T-helper 2 cell (primary cell): Measurements from ENCODE around the gene TFF1.

Source experiments
- DNase-seq, 5 experiments: peaks; one replicate each; pipeline versions ENCODE4 v3.0.0 to v3.0.0-alpha.2; 2012 to 2022

Gene TFF1

GRCh38 chr21:42381347-42381984, 15.1 kb upstream of the TFF1 start:
- DNase-seq: peak in 1 of 5 experiments; percentile 78

GRCh38 chr21:42379426-42380215, 13.3 kb upstream of the TFF1 start:
- DNase-seq: no peak

- no peak for DNase-seq
Measured at GRCh38 chr21:42378418-42378817, 12.1 kb upstream of the TFF1 start.

- no peak for DNase-seq
Measured at GRCh38 chr21:42377951-42378340, 11.6 kb upstream of the TFF1 start.

- DNase-seq: no peak
Measured at GRCh38 chr21:42377211-42377950, 11.0 kb upstream of the TFF1 start.

- peak in 1 of 5 experiments; percentile 72 for DNase-seq
Measured at GRCh38 chr21:42376338-42376982, 10.1 kb upstream of the TFF1 start.

- DNase-seq: no peak
Measured at GRCh38 chr21:42375966-42376337, 9.6 kb upstream of the TFF1 start.

GRCh38 chr21:42375506-42375905, 9.2 kb upstream of the TFF1 start:
- DNase-seq: no peak

- no peak for DNase-seq
Measured at GRCh38 chr21:42374864-42375499, 8.6 kb upstream of the TFF1 start.

GRCh38 chr21:42374457-42374856, 8.1 kb upstream of the TFF1 start:
- DNase-seq: peak in 1 of 5 experiments; percentile 79

GRCh38 chr21:42373908-42374455, 7.6 kb upstream of the TFF1 start:
- DNase-seq: no peak

GRCh38 chr21:42373196-42373907, 7.0 kb upstream of the TFF1 start:
- peak in 1 of 5 experiments; percentile 51 for DNase-seq

- no peak for DNase-seq
Measured at GRCh38 chr21:42370894-42371654, 4.7 kb upstream of the TFF1 start.

- DNase-seq: no peak
Measured at GRCh38 chr21:42369821-42370220, 3.5 kb upstream of the TFF1 start.

- DNase-seq: no peak
Measured at GRCh38 chr21:42367367-42368165, 1.2 kb upstream of the TFF1 start.

- no peak for DNase-seq
Measured at GRCh38 chr21:42365770-42366169, 565 bp downstream of the TFF1 start.

GRCh38 chr21:42364304-42364865, 1.9 kb downstream of the TFF1 start:
- DNase-seq: no peak

- DNase-seq: no peak
Measured at GRCh38 chr21:42363312-42363711, 3.0 kb downstream of the TFF1 start.

GRCh38 chr21:42362700-42363099, 3.6 kb downstream of the TFF1 start:
- no peak for DNase-seq

- no peak for DNase-seq
Measured at GRCh38 chr21:42362198-42362597, 4.1 kb downstream of the TFF1 start.
